Measurements from ENCODE around the gene BMP7. TPM values are rescaled to one million over a fixed set of nuclear protein-coding genes. Genes with fewer than 3 reads are reported as not detected.

BMP7 gene
- total RNA-seq, 2 experiments from 2014 or later = not detected

DNA sequence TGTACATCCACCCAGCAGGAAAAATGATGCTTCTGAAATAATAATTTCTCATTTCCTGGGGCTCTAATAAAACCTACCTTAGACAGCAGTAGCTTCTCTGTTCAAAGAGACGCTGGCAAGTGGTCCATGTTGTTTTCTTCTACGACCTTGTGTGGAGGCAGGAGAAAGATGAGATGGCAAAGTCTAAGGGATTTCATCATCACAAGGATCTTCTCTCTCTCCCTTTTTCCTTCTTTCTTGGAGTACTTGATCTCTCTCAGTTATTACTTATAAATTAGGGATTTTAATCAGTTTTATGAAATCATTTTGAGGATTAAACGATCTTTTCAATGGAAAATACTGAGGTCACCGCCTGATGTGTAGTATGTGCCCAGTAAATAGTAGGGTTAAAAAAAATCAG lies 147.5 kb downstream of the BMP7 start:
- POLR2A ChIA-PET = no interaction called here
- CTCF ChIA-PET = no interaction called here

Other genes with a start within 250 kb of the BMP7 start
- not detected for gene SPO11, start 63.2 kb upstream of the BMP7 start, total RNA-seq
- 10 to 100 TPM; 49.7 to 52.0 TPM for gene RAE1, start 84.6 kb upstream of the BMP7 start, total RNA-seq
- 100 to 1,000 TPM; 113 to 114 TPM for gene RBM38, start 124.8 kb upstream of the BMP7 start, total RNA-seq